ENCODE data around the gene ABTB2. TPM values are rescaled to one million over a fixed set of nuclear protein-coding genes. Genes with fewer than 3 reads are reported as not detected.

ABTB2 gene
- total RNA-seq, 4 donors from 2014 or later: 3.4 to 6.2 (median 4.2) TPM

- DNase-seq (ENCODE audit: low spot score) (no peak), ATAC-seq (ENCODE audit: low FRiP score) (no peak)
- TF ChIP-seq CTCF (IDR thresholded peaks at IDR 0.05): no peak
These were observed 27.2 kb downstream of the ABTB2 start for GRCh38 chr11:34330653-34331052.

DNA sequence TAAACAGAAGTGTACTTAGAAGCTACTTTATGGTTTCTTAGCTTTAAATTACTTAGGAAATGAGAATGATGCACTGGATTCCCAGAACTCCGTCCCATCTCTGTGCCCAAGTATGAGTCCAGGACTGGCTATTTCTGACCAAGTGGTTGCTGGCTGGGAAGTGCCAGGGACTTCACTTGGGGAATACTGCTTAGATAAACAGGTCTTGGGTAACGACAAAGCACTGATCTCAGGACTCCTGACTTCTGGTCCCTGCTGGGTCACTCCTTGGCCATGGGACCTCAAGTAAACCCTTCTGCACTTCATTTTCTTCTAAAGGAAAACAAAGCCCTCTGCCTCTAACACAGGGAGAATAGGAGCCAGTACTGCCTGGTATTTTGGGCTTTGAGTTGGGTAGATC is 27.9 kb downstream of the ABTB2 start:
- no peak for TF ChIP-seq CTCF (IDR thresholded peaks at IDR 0.05)
- ATAC-seq (ENCODE audit: low FRiP score): no peak
- DNase-seq (ENCODE audit: low spot score): no peak

GRCh38 chr11:34328632-34328910 is 29.2 kb downstream of the ABTB2 start:
- no peak for TF ChIP-seq CTCF (IDR thresholded peaks at IDR 0.05)
- ATAC-seq (ENCODE audit: low FRiP score): no peak

GRCh38 chr11:34327804-34328631 is 29.8 kb downstream of the ABTB2 start:
- DNase-seq (ENCODE audit: low spot score): no peak
- no peak for ATAC-seq (ENCODE audit: low FRiP score)
- no peak for TF ChIP-seq CTCF (IDR thresholded peaks at IDR 0.05)

More at GRCh38 chr11:34328632-34328910, 29.2 kb downstream of the ABTB2 start:
- no peak for DNase-seq (ENCODE audit: low spot score)

DNA sequence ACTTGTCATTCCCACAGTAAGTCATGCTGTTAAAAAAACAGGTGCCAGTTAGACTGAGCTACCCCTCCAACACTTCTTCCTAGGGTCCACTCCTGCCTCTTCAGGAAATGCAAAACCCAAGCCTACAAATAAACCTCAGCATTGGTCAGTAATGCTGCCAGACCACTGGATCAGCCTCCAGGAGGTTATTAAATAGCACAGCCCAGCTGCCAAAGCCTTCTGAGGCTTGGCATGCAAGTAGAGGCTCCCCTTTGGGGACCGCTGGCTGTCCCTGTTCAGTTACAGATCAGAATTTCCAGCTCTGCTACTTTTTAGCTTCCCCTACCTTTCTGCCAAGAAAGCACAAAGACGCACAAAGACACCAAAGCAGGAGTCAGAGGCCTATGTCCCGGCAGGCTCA is 33.3 kb downstream of the ABTB2 start:
- DNase-seq (ENCODE audit: low spot score) (no peak), ATAC-seq (ENCODE audit: low FRiP score) (no peak)
- TF ChIP-seq CTCF (IDR thresholded peaks at IDR 0.05): no peak

DNA sequence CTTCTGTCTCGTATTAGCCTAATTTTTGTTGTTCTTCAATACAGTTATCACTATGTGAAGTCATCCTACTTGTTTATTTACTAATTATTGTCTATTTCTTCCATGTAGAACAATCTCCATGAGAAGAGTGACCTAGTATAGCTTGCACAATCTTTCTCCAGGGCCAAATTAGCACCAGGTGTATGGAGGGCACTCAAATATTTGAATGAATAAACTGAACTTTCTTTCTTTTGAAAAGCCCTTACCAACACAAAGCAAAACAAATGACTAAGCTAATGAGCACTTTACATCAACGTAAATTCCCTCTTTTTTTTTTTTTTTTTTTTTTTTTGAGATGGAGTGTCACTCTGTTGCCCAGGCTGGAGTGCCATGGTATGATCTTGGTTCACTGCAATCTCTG is 34.2 kb downstream of the ABTB2 start:
- ATAC-seq (ENCODE audit: low FRiP score) (no peak), DNase-seq (ENCODE audit: low spot score) (no peak)
- TF ChIP-seq CTCF (IDR thresholded peaks at IDR 0.05): no peak
